ENCODE measurements around the gene SLIT3.

GRCh38 chr5:169222934-169223594 is 77.9 kb downstream of the SLIT3 start:
- TF ChIP-seq CTCF (conservative IDR thresholded peaks at IDR 0.05) (no peak), EZH2 (IDR thresholded peaks at IDR 0.05; ENCODE audit: low read depth) (no peak)

Data from PC-9 (cell line).